H1 (cell line): Measurements from ENCODE around the gene ANP32A.

Source experiments
- ASH2L ChIP-seq: fragments of 200-600, 300-600 bp; sonication (generic); IDR thresholded peaks from one replicate; pipeline ENCODE4 v1.7.1; 2017; ENCODE audit warnings: low read length
- CREB1 ChIP-seq: IDR thresholded peaks from 2 replicates; pipeline ENCODE4 v1.6.1; 2012; ENCODE audit warnings: inconsistent platforms
- EP300 ChIP-seq, 2 experiments: IDR thresholded peaks; 1 replicate in 1 of 2; 2 replicates in 1 of 2; pipeline ENCODE4 v1.6.1; 2011 to 2012; ENCODE audit warnings: low read depth in 2 of 2, low read length in 2 of 2, mild to moderate bottlenecking in 2 of 2, borderline replicate concordance in 1 of 2, inconsistent platforms in 1 of 2, moderate library complexity in 1 of 2
- JUN ChIP-seq: IDR thresholded peaks from 2 replicates; pipeline ENCODE4 v1.6.1; 2011; ENCODE audit warnings: low read depth, mild to moderate bottlenecking, improper control_type of control experiment, low read length
- POLR2A ChIP-seq, 2 experiments: IDR thresholded peaks; 1 replicate in 1 of 2; 2 replicates in 1 of 2; pipeline ENCODE4 v1.6.1; 2011; ENCODE audit warnings: low read depth in 2 of 2, low read length in 2 of 2, mild to moderate bottlenecking in 2 of 2; ENCODE audit errors: control extremely low read depth in 1 of 2
- POU5F1 ChIP-seq: IDR thresholded peaks from 2 replicates; pipeline ENCODE4 v1.6.1; 2011; ENCODE audit warnings: low read depth, mild to moderate bottlenecking, low read length, moderate library complexity
- RFX5 ChIP-seq: IDR thresholded peaks from 2 replicates; pipeline ENCODE4 v1.6.1; 2011; ENCODE audit warnings: low read depth, low read length, improper control_type of control experiment, borderline replicate concordance
- SRF ChIP-seq: IDR thresholded peaks from 2 replicates; pipeline ENCODE4 v1.6.1; 2011; ENCODE audit warnings: mild to moderate bottlenecking, low read depth, low read length, moderate library complexity
- SUZ12 ChIP-seq: fragments of 200-600 bp; sonication (generic); IDR thresholded peaks from 2 replicates; pipeline ENCODE4 v1.6.1; 2012; ENCODE audit warnings: mild to moderate bottlenecking, inconsistent platforms, low read length, moderate library complexity, mixed read lengths
- YY1 ChIP-seq: IDR thresholded peaks from 2 replicates; pipeline ENCODE4 v1.6.1; 2011; ENCODE audit warnings: low read depth, mild to moderate bottlenecking, low read length
- TF ChIP-seq, protein P1 (sequence below), 3 experiments: IDR thresholded peaks; 1 replicate in 2 of 3; 2 replicates in 1 of 3; pipeline versions ENCODE4 v1.5.1 to v1.6.1; 2011; ENCODE audit warnings: low read length in 3 of 3, mild to moderate bottlenecking in 3 of 3, inconsistent platforms in 2 of 3, low read depth in 1 of 3, moderate library complexity in 1 of 3; ENCODE audit not compliant: insufficient read depth in 1 of 3; ENCODE audit errors: control extremely low read depth in 1 of 3

GRCh38 chr15:68802373-68802772, 18.3 kb downstream of the ANP32A start:
- TF ChIP-seq, protein P1, sequence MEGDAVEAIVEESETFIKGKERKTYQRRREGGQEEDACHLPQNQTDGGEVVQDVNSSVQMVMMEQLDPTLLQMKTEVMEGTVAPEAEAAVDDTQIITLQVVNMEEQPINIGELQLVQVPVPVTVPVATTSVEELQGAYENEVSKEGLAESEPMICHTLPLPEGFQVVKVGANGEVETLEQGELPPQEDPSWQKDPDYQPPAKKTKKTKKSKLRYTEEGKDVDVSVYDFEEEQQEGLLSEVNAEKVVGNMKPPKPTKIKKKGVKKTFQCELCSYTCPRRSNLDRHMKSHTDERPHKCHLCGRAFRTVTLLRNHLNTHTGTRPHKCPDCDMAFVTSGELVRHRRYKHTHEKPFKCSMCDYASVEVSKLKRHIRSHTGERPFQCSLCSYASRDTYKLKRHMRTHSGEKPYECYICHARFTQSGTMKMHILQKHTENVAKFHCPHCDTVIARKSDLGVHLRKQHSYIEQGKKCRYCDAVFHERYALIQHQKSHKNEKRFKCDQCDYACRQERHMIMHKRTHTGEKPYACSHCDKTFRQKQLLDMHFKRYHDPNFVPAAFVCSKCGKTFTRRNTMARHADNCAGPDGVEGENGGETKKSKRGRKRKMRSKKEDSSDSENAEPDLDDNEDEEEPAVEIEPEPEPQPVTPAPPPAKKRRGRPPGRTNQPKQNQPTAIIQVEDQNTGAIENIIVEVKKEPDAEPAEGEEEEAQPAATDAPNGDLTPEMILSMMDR (IDR thresholded peaks at IDR 0.05; ENCODE audit: control extremely low read depth in 1 of 3, insufficient read depth in 1 of 3, low read depth in 1 of 3, low read length in 3 of 3) = no peak
- TF ChIP-seq EP300 (IDR thresholded peaks at IDR 0.05; ENCODE audit: borderline replicate concordance in 1 of 2, low read depth in 2 of 2, low read length in 2 of 2) = no peak
- no peak for TF ChIP-seq SUZ12
- TF ChIP-seq SRF = no peak
- no peak for TF ChIP-seq CREB1
- no peak for TF ChIP-seq POLR2A (IDR thresholded peaks at IDR 0.05; ENCODE audit: control extremely low read depth in 1 of 2, low read depth in 2 of 2, low read length in 2 of 2)
- TF ChIP-seq JUN = no peak
- TF ChIP-seq RFX5 = no peak
- no peak for TF ChIP-seq ASH2L
- TF ChIP-seq YY1 = no peak
- no peak for TF ChIP-seq POU5F1
